ENCODE data around the gene OR2T33.
"Not testable (repeated sequence)": the region's sequence is repeated elsewhere in the genome, so short reads cannot be mapped to it uniquely, and the experiment has no call there.

Gene OR2T33, protein sequence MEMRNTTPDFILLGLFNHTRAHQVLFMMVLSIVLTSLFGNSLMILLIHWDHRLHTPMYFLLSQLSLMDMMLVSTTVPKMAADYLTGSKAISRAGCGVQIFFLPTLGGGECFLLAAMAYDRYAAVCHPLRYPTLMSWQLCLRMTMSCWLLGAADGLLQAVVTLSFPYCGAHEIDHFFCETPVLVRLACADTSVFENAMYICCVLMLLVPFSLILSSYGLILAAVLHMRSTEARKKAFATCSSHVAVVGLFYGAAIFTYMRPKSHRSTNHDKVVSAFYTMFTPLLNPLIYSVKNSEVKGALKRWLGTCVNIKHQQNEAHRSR

DNA sequence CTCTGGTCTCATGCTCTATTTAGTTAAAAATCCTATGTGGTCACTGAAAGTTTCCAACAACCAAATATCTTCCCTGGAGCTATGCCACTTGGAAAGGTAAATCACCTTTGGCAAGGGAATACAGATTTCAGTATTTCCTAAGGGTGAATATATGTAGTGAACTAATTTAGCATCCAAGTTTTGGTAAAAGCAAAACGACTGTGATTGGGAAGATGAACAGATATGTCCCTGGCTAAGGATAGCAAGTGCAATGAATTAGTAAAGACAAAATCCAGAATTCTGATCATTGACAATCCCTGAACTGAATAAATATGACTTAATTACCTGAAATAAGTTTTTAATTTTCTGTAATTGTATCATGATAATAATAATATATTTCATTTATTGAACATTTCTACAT is at the start of gene OR2T33:
OR2T33 (minus strand) TSS at position 101 of the 400 bp plus-strand sequence. CDS start 4,162 bp downstream, outside the sequence.
- DNase-seq: no peak

DNA sequence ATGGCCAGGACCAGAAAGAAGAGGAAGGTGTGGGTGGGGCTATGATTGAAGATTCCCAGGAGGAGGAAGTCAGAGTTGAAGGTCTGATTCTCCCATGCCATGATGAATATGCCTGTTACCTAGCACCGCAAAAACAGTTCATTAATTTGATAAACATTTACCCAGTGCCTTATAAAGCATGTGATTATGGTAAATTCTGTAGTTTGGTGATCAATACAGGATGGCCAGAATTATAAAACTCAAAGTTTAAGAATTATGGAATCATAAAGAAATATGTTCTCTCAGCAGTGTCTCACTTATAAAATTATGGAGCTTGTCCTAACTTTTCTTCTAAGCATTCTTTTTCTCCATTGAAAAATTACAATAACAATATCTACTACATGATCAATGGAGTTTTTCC is 46.7 kb upstream of the OR2T33 start, which contains the start of gene OR2M7:
OR2M7 (minus strand) TSS at position 101 of the 400 bp plus-strand sequence; CDS start at position 101, 0 bp downstream.
- no peak for DNase-seq

DNA sequence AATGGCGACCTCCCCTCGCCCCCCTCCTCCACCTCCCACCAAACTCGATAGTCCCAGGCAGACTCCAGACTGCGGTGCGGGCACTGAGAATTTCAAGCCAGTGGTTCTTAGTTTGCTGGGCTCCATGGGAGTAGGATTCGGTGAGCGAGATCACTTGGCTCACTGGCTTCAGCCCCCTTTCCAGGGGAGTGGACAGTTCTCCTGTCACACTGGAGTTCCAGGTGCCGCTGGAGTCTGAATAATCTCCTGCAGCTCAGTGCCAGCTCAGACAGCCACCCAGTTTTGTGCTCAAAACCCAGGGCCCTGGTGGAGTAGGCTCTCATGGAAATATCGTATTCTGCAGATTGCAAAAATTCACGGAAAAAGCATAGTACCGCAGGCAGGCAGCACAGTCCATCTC is 39.0 kb upstream of the OR2T33 start:
- no peak for DNase-seq

DNA sequence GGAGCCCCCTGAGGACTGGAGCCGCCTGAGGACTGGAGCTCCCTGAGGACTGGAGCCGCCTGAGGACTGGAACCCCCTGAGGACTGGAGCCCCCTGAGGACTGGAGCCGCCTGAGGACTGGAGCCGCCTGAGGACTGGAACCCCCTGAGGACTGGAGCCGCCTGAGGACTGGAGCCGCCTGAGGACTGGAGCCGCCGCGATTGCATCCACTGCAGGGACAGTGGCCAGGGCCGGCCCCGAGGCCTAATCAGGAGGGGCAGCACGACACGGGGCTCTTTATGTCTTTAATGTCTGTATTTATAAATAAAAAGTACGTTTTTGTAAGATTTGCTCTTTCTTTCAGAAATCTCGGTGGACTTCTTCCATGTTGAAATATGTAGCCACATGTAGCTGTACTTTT is 29.0 kb upstream of the OR2T33 start:
- not testable (repeated sequence) for DNase-seq

DNA sequence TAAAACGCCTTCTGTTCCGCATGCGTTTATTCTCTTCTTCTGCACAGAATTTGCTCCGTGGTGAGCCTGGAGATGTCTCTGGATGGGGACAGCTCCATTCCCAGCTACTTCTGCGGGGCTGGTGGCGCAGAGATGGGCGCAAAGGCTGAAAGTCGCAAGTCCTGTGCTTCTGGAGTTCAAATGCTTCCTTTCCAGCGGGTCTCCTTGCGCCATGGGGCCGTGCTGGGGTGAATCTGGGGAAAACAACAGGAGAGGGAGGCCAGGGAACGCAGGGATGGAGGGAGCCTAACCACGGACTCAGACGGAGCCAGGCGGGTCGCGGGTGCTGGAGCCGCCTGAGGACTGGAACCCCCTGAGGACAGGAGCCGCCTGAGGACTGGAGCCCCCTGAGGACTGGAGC is 28.3 kb upstream of the OR2T33 start:
- DNase-seq: no peak

DNA sequence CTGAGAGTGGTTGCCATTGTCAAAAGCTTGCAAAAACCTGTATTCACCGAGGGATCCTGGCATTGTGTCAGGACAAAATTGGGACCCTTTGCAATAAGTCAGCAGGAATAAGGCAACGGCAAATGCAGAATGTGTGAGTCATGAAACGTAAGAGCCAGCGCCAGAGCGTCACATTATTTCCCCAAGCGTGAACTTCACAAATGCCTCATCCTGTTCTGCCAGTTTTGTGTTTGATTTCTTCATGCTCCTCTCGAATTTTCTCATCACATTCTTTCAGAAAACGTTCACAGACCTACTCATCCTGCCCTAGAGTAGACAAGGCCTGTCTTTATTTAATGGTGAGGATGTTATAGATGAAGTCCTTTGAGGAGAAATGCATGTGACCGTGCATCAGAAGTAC is 27.9 kb upstream of the OR2T33 start:
- DNase-seq: not testable (repeated sequence)

DNA sequence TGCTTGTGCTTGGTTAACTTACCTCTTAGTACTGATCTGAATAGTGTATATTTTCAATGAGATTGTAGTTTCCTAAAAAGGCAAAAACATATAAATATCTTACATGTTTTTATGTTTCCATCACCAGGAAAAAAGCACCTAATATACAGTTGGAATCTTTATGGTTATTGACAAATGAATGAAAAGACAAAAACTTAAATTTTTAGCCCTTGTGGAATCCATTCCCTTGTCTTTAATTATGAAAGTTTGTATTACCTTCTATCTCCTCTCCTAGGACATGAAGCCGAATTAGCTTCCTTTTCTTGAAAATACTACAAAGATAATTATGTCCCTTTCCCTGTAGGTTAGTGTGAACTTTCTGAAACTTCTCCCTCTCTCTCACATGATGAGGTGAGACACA is 25.5 kb upstream of the OR2T33 start, which contains the start of gene OR2T12:
OR2T12 (minus strand) TSS at position 101 of the 400 bp plus-strand sequence. CDS start 7,846 bp downstream, outside the sequence.
- DNase-seq: no peak

DNA sequence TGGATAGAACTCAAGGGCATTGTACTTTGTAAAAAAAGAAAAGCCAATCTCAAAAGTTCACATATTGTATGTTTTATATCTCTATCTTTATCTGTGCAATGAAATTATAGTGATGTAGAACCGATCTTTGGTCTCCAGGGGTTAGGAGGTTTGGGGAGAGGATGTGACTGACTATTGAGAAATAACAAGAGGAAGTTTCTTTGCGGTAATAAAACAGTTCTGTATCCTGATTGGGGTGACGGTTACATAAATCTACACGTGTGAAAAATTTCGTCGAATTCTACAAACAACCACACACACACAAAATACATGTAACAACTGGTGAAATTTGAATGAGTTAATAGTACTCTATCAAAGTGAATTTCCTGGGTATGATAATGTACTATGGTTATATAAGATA is 10.6 kb upstream of the OR2T33 start:
- DNase-seq: no peak

DNA sequence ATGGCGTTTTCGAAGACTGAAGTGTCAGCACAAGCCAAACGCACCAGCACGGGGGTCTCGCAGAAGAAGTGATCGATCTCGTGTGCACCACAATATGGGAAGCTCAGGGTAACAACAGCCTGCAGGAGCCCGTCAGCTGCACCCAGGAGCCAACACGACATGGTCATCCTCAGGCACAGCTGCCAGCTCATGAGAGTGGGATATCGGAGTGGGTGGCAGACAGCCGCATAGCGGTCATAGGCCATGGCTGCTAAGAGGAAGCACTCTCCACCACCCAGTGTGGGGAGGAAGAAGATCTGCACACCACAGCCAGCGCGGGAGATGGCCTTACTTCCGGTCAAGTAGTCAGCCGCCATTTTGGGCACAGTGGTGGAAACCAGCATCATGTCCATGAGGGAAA is 4.6 kb downstream of the OR2T33 start:
- not testable (repeated sequence) for DNase-seq

DNA sequence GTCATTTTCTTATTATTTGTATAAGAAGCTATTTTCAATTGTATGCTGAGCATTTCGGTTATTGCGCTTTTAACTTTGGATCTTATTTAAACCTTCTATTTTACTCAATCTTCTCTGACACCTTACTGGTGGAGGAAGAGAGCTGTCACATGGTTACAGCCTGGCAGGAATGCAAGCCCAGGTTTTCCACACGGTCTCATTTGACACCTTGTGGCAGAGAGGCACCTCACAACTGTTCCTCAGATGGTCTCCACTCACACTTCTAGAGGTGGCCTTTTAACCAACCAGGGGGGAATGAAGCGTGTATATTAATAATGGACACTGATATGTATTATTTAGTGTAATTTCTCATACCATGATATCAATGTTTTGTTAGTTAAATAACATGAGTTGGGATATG is 9.6 kb downstream of the OR2T33 start:
- DNase-seq: no peak

DNA sequence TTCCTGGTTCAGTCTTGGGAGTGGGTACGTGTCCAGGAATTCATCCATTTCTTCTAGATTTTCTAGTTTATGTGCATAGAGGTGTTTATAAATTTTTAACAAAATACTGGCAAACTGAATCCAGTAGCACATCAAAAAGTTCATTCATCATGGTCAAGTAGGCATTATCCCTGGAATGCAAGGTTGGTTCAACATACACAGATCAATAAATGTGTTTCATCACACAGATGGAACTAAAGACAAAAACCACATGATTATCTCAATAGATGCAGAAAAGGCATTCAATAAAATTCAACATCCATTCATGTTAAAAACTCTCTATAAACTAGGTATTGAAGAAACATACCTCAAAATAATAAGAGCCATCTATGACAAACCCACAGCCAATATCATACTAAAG is 18.5 kb downstream of the OR2T33 start:
- DNase-seq: not testable (repeated sequence)

DNA sequence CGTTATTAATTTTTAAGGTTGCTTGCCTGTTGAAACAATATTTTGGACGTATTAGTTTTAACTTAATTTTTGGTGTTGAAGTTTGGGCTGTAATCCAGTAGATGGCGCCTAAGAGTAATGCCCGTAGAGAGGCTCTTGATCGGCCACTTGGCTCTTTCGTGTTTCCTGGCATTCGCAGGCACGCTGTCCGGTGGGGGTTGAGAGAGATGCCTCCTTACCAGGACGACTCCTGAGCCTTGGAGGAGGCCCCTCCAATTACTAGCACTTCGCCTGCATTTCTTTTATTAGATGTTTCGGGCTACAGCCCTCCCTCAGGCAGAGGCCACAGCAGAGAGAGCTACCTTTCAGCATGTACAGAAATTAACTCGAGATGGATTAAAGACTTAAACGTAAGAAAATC is 34.6 kb downstream of the OR2T33 start:
- DNase-seq: no peak

DNA sequence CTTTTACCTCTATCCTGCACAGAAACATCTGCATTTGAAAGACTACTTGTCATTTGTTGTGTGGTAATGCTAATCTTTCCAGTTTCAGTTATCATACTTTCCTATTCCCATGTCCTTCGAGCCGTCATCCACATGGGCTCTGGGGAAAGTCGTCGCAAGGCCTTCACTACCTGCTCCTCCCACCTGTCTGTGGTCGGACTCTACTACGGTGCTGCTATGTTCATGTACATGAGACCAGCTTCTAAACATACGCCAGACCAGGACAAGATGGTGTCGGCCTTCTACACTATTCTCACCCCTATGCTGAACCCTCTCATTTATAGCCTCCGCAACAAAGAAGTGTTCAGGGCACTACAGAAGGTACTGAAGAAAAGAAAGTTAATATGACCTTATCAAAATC is 38.3 kb downstream of the OR2T33 start:
- no peak for DNase-seq

DNA sequence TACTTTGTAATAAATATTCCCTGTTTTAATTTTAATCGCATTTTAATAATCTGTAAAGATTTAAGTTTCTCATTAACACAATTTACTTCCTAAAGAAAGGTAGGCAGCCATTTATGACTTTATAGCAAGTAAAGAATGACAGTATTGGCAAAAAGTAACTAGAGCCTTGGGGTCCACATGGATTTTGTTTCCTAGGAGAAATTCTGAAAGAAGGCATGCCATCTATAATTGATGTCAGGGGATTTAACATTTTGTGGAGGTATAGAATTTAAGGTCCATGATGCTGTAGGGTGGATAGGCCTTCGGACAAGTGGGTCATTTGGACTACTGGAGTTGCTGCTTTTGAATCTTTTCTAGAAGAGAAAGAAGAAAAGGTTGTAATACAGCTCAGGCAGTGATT is 46.7 kb downstream of the OR2T33 start, which contains the start of gene OR2M4:
OR2M4 (plus strand) TSS at position 301 of the 400 bp plus-strand sequence. CDS start 7,512 bp downstream, outside the sequence.
- no peak for DNase-seq

DNA sequence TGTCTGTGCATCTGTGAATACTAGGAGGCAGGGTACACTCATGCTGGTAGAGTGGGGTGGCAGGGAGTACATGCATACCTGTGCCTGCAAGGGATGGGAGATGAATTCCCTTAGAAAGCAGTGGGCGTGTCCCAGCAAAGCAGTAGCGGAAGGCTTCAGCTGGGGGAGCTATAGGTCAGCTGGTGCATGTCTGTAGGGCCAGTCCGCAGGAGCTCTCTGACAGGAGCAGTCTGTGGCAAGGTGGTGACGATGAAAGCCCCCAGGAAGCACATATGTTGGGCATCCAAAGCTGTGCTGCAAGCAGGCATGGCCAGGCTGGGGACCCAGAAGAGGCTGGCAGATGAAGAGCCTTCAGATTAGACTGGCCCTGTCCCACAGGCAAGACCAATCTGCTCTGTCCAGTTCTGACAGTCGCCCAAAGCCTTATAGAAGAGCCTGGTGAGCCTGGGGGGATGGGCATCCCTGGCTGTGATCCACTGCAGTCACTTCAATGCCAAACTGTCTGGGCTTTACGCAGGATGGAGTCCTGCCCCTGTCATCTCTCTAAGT is 48.3 kb downstream of the OR2T33 start:
- DNase-seq: no peak

DNA sequence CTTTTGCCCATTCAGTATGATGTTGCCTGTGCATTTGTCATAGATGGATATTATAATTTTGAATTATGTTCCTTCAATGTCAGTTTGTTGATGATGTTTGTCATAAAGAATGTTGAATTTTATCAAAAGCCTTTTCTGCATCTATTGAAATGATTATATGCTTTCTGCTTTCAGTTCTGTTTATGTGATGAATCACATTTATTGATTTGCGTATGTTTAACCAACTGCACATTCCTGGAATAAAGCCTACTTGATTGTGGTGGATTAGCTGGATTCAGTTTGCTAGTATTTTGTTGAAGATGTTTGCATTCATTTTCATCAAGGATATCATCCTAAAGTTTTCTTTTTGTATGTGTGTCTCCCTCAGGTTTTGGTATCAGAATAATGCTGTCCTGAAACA is 52.2 kb downstream of the OR2T33 start:
- no peak for DNase-seq
